B cell (primary cell): ENCODE data around the gene PITHD1. TPM values are rescaled to one million over a fixed set of nuclear protein-coding genes. Genes with fewer than 3 reads are reported as not detected.
"Not testable (repeated sequence)": the region's sequence is repeated elsewhere in the genome, so short reads cannot be mapped to it uniquely, and the experiment has no call there.

ENCODE experiments used
- ATAC-seq: fragments of 200-7000 bp; cut with Tn5 transposase; one replicate; pipeline ENCODE4 v1.10.0; 2021; ENCODE audit warnings: low read depth, mild to moderate bottlenecking, moderate number of reproducible peaks, moderate library complexity
- CTCF ChIA-PET: fragments of 350-600 bp; sonication (Branson Sonifier 250); formaldehyde crosslinking; loops from one replicate; lab custom pipeline; 2021; ENCODE audit warnings: antibody characterized with exemption, inconsistent platforms; lab: Charles Lee
- POLR2A ChIA-PET: fragments of 350-600 bp; sonication (Branson Sonifier 250); formaldehyde crosslinking; loops from one replicate; lab custom pipeline; 2021; ENCODE audit warnings: antibody characterized with exemption; lab: Charles Lee
- DNase-seq: peaks from one replicate; pipeline ENCODE4 v3.0.0; 2013
- H2AFZ ChIP-seq: 2 replicates; pipeline ENCODE4 v1.6.1; 2012; ENCODE audit warnings: mild to moderate bottlenecking, low read depth, low read length; ENCODE audit not compliant: insufficient read depth, poor library complexity, severe bottlenecking
- H3K27ac ChIP-seq, 2 donors: 1 replicate in 1 of 2; 2 replicates in 1 of 2; pipeline ENCODE4 v1.5.1; 2012 to 2013; ENCODE audit warnings: low read length in 2 of 2, mild to moderate bottlenecking in 2 of 2, moderate library complexity in 1 of 2
- H3K27me3 ChIP-seq, 4 experiments: fragments of 200-600 bp in 1 of 4; sonication (generic) in 1 of 4; replicated peaks in 1 of 4; 1 replicate in 2 of 4; 2 replicates in 2 of 4; pipeline versions ENCODE4 v1.6.1 to v1.7.0; 2013 to 2016; ENCODE audit warnings: low read length in 3 of 4, mild to moderate bottlenecking in 2 of 4, mixed read lengths in 1 of 4, moderate library complexity in 1 of 4; ENCODE audit not compliant: insufficient read depth in 4 of 4, control insufficient read depth in 3 of 4; ENCODE audit errors: control extremely low read depth in 1 of 4
- H3K36me3 ChIP-seq, 2 experiments: replicated peaks in 1 of 2; 1 replicate in 1 of 2; 2 replicates in 1 of 2; pipeline versions ENCODE4 v1.6.1 to v1.7.1; 2013; ENCODE audit warnings: low read length in 1 of 2; ENCODE audit not compliant: insufficient read depth in 2 of 2, control insufficient read depth in 1 of 2; ENCODE audit errors: control extremely low read depth in 1 of 2, extremely low read depth in 1 of 2
- H3K4me1 ChIP-seq, 2 donors: fragments of 200-600 bp in 1 of 2; sonication (generic) in 1 of 2; 1 replicate in 1 of 2; 2 replicates in 1 of 2; pipeline versions ENCODE4 v1.5.1 to v1.6.1; 2013 to 2017; ENCODE audit warnings: low read length in 2 of 2; ENCODE audit not compliant: control insufficient read depth in 2 of 2, insufficient read depth in 2 of 2
- H3K4me2 ChIP-seq: replicated peaks from 2 replicates; pipeline ENCODE3; 2012; ENCODE audit warnings: mild to moderate bottlenecking, low read depth, low read length; ENCODE audit not compliant: poor library complexity, severe bottlenecking
- H3K4me3 ChIP-seq, 5 experiments: fragments of 200-600 bp in 1 of 5; sonication (generic) in 1 of 5; 1 replicate in 3 of 5; 2 replicates in 2 of 5; pipeline versions ENCODE4 v1.5.1 to v1.7.0; 2011 to 2016; ENCODE audit warnings: low read length in 4 of 5, mild to moderate bottlenecking in 4 of 5, low read depth in 2 of 5, control low read depth in 1 of 5, moderate library complexity in 1 of 5; ENCODE audit not compliant: insufficient read depth in 1 of 5; ENCODE audit errors: control extremely low read depth in 1 of 5, extremely low read depth in 1 of 5
- H3K79me2 ChIP-seq: fragments of 200-600 bp; sonication (generic); one replicate; pipeline ENCODE4 v1.6.0; 2016; ENCODE audit warnings: low read length; ENCODE audit not compliant: control insufficient read depth, insufficient read depth
- H3K9ac ChIP-seq: fragments of 200-600 bp; sonication (generic); 2 replicates; pipeline ENCODE4 v1.6.1; 2017; ENCODE audit warnings: mild to moderate bottlenecking, low read length, moderate library complexity
- H3K9me3 ChIP-seq, 3 donors: one replicate each; pipeline versions ENCODE4 v1.6.1 to v1.7.1; 2013; ENCODE audit warnings: low read length in 2 of 3; ENCODE audit not compliant: control insufficient read depth in 2 of 3, insufficient read depth in 1 of 3; ENCODE audit errors: control extremely low read depth in 1 of 3
- H4K20me1 ChIP-seq: 2 replicates; pipeline ENCODE4 v1.6.0; 2012; ENCODE audit warnings: mild to moderate bottlenecking, low read length; ENCODE audit not compliant: insufficient read depth, control insufficient read depth, poor library complexity, severe bottlenecking
- H3K27ac Mint-ChIP-seq: one replicate; pipeline ENCODE4 v1.8.0; 2021; ENCODE audit warnings: mixed read lengths
- H3K27me3 Mint-ChIP-seq: one replicate; pipeline ENCODE4 v1.8.0; 2021; ENCODE audit warnings: mixed read lengths
- H3K4me1 Mint-ChIP-seq: one replicate; pipeline ENCODE4 v1.8.0; 2021; ENCODE audit warnings: mixed read lengths
- H3K4me3 Mint-ChIP-seq: one replicate; pipeline ENCODE4 v1.8.0; 2021; ENCODE audit warnings: mixed read lengths
- H3K9me3 Mint-ChIP-seq: one replicate; pipeline ENCODE4 v1.8.0; 2022; ENCODE audit warnings: mixed read lengths; ENCODE audit not compliant: insufficient read depth
- CTCF ChIP-seq: fragments of 200-600 bp; IDR thresholded peaks from one replicate; pipeline ENCODE4 v1.8.0; 2022; ENCODE audit warnings: antibody characterized with exemption, mild to moderate bottlenecking
- EZH2 ChIP-seq: IDR thresholded peaks from 2 replicates; pipeline ENCODE4 v1.6.1; 2012; ENCODE audit warnings: borderline replicate concordance, low read depth, mild to moderate bottlenecking, moderate library complexity, low read length; ENCODE audit not compliant: insufficient read depth, poor library complexity, severe bottlenecking
- whole genome bisulfite sequencing: methylation state at CpG from one replicate; pipeline ENCODE4 v1.1.5; 2013; ENCODE audit warnings: missing lambda C conversion rate; ENCODE audit not compliant: insufficient coverage; 5-methylcytosine and 5-hydroxymethylcytosine counted together
- intact Hi-C: fragments of 100-400 bp; cut with micrococcal nuclease; formaldehyde crosslinking; loops from one replicate; pipeline ENCODE4 v1.10.0; 2022
- polyA plus RNA-seq: library from polyadenylated mRNA; depleted of rRNA; stranded (reverse); fragments of >200 nt; gene quantifications from 2 replicates; pipeline ENCODE4 v1.2.3, GENCODE V29; 2012
- total RNA-seq, 2 donors: library from RNA; stranded (reverse); fragments of 120-200 nt in 1 of 2; gene quantifications; 1 replicate in 1 of 2; 2 replicates in 1 of 2; pipeline versions ENCODE4 v1.2.3 to v1.2.4, GENCODE V29; 2013 to 2022

Gene PITHD1
- total and polyA plus RNA-seq, 2 donors (not counting 1 experiment from before 2014, with no cell fraction given): 32.4 to 62.2 TPM

- no peaks in the 10 kb centered on the region for H3K9me3 ChIP-seq
- H2AFZ ChIP-seq: peak overlapping the region; percentile 88
- H4K20me1 ChIP-seq: no peaks in the 10 kb centered on the region
- intact Hi-C loops: loop anchor here (1.0 to 5.0 kb wide), 6 partner anchors 12 to 154 kb away; partner anchors contain the start of genes FUCA1, GALE and SRSF10
- peak; percentile 17 for ATAC-seq
- WGBS: 94% methylated on average over 11 of the region's 24 CpGs
- H3K4me2 ChIP-seq: peak overlapping the region; percentile 94
- H3K9ac ChIP-seq: peak overlapping the region; percentile 97
- TF ChIP-seq EZH2 (no peak), CTCF (no peak)
- H3K27ac ChIP-seq: peak overlapping the region; percentile 81 to 97
- H3K36me3 ChIP-seq: no peaks in the 10 kb centered on the region
- H3K4me3 ChIP-seq: peak overlapping the region; percentile 19 to 95 (median 93)
- peak; percentile 42 for DNase-seq
- no peaks in the 10 kb centered on the region for H3K27me3 ChIP-seq
- peaks cover 10 to 14% of the 10 kb centered on the region in 2 donors for H3K4me1 ChIP-seq
- Mint-ChIP-seq H3K9me3 (no peaks in the 10 kb centered on the region), H3K27ac (peak overlapping the region; percentile 98), H3K27me3 (no peaks in the 10 kb centered on the region), H3K4me3 (peak overlapping the region; percentile 96), H3K4me1 (peaks cover 22% of the 10 kb centered on the region)
- H3K79me2 ChIP-seq: peaks cover 12% of the 10 kb centered on the region
- ChIA-PET CTCF (interaction anchor here (0.6 to 5.1 kb wide), 8 partner anchors 10 to 183 kb away, joined by 3 to 64 read pairs (median 4); partner anchors contain the start of gene FUCA1), POLR2A (interaction anchor here (0.6 to 1.9 kb wide), 9 partner anchors 9 to 362 kb away, joined by 3 to 13 read pairs (median 4); no protein-coding TSS in a partner anchor)
These were observed 47.7 kb downstream of the PITHD1 start for GRCh38 chr1:23825762-23826522.

GRCh38 chr1:23826590-23826989, 48.4 kb downstream of the PITHD1 start:
- H3K4me3 Mint-ChIP-seq: peak overlapping the region; percentile 96
- 95% methylated on average over 7 of the region's 13 CpGs for WGBS

More at GRCh38 chr1:23826590-23826989, 48.4 kb downstream of the PITHD1 start:
- H3K79me2 ChIP-seq: peaks cover 12% of the 10 kb centered on the region
- not testable (repeated sequence) for H3K27ac Mint-ChIP-seq, ATAC-seq, H3K9ac ChIP-seq, H4K20me1 ChIP-seq, H3K9me3 Mint-ChIP-seq, H3K27ac ChIP-seq, H3K27me3 ChIP-seq, H2AFZ ChIP-seq, H3K4me3 ChIP-seq, H3K4me2 ChIP-seq, H3K27me3 Mint-ChIP-seq, DNase-seq, H3K36me3 ChIP-seq, H3K9me3 ChIP-seq
- intact Hi-C loops: loop anchor here (5.0 kb wide), 1 partner anchor 91 kb away; no protein-coding TSS in a partner anchor
- ChIA-PET CTCF (interaction anchor here (0.6 to 5.1 kb wide), 2 partner anchors 15 to 218 kb away, joined by 3 to 64 read pairs; no protein-coding TSS in a partner anchor), POLR2A (interaction anchor here (1.9 kb wide), 1 partner anchor 12 kb away, joined by 13 read pairs; no protein-coding TSS in a partner anchor)
- H3K4me1 ChIP-seq: peaks cover 10 to 14% of the 10 kb centered on the region in 2 donors
- H3K4me1 Mint-ChIP-seq: peaks cover 22% of the 10 kb centered on the region
